GM12801 (cell line): Measurements from ENCODE around the gene VPS13D.

Experiments
- TF ChIP-seq, protein P1 (sequence below): IDR thresholded peaks from one replicate; pipeline ENCODE4 v1.5.1; 2011; ENCODE audit warnings: control low read depth; ENCODE audit not compliant: insufficient read length; ENCODE audit errors: extremely low read depth

VPS13D gene

GRCh38 chr1:12353981-12354380, 124.2 kb downstream of the VPS13D start:
- TF ChIP-seq, protein P1, sequence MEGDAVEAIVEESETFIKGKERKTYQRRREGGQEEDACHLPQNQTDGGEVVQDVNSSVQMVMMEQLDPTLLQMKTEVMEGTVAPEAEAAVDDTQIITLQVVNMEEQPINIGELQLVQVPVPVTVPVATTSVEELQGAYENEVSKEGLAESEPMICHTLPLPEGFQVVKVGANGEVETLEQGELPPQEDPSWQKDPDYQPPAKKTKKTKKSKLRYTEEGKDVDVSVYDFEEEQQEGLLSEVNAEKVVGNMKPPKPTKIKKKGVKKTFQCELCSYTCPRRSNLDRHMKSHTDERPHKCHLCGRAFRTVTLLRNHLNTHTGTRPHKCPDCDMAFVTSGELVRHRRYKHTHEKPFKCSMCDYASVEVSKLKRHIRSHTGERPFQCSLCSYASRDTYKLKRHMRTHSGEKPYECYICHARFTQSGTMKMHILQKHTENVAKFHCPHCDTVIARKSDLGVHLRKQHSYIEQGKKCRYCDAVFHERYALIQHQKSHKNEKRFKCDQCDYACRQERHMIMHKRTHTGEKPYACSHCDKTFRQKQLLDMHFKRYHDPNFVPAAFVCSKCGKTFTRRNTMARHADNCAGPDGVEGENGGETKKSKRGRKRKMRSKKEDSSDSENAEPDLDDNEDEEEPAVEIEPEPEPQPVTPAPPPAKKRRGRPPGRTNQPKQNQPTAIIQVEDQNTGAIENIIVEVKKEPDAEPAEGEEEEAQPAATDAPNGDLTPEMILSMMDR = no peak

DNA sequence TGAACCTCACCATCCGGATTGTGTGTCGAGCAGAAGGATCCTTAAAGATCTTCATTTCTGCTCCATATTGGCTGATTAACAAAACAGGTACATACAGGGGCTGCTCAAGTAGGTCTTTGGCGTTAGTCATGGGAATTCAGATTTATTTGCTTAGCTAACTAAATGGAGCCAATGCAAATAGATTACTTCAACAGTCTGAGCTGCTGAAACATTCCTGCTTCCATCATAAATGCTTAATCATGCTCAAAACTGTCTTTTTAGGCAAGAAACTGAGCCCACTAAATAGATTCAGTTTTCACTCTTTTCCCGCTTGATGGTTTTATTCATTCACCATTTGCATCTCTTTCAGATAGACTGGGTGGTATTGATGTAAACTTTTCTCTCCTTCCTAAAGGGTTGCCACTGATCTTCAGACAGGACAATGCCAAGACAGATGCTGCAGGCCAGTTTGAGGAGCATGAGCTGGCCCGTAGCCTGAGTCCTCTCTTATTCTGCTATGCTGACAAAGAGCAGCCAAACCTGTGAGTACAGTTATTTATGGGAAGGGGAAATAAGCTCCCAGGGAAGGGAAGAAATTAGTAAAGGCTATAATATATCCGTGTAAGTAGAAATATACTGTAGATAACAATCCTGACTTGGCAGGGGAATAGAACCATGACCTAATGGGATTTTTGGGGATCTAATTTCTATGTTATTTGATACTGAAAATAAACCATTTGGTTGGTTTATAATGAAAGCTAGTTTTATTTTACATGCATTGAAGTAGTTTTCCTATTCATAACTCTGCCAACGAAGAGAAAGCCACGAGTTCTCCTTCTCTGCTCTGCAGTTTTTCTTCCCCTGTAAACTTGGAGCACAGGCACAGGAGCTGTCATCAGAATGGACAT, 126.4 kb downstream of the VPS13D start:
- TF ChIP-seq, protein P1 = no peak

DNA sequence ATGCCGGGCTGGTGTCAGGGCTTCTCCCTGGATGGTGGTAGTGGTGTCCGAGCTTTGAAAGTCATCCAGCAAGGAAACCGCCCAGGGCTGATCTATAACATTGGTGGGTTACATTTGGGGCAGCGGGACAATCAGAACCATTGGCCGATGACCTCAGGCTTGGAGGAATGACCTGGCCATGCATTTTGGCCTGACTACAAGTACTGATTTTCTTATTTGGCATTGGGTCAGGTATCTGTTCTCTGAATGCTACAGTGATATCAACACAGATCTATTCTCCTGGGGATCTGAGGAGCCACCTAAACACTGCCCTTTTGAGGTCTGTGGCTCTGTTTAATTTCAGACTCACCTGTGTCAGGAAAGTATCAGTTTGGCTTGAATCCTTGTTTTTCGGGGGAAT, 128.7 kb downstream of the VPS13D start:
- TF ChIP-seq, protein P1 = no peak

- TF ChIP-seq, protein P1 = no peak
These were observed 129.7 kb downstream of the VPS13D start for GRCh38 chr1:12359359-12360133.

DNA sequence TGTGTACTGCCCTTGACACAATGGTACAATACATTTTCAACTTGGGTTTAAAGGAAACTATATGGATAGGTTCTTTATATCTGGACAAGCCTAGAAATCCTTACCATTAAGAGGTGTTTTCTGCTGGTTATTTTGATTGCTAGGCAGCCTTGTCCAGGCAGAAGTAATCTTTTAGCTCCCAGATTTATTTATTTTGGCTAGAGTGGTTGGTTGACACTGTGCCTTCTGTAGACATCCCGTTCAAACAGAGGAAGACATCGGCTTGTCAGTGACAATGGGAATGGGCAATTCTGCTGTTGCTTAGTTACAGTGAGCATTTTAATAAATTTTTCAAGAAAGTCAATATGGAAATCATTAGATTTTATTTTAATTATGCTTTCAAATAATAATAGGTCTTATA, 138.8 kb downstream of the VPS13D start:
- TF ChIP-seq, protein P1 = no peak

DNA sequence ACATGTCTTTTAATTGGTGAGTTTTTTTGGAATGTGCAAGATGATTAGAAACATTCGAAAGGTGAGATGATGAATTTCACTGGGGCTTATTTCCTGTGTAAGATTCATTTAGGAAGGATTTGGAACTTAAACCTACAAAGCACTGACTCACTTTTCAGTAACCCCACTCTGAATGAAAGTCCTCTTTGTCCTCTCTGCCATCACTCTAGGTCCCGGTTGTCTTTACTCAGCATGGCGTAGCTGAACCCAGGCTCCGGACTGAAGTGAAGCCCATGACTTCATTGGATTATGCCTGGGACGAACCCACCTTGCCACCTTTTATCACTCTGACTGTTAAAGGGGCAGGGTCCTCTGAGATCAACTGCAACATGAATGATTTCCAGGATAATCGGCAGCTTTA, 139.4 kb downstream of the VPS13D start:
- TF ChIP-seq, protein P1 = no peak

GRCh38 chr1:12370333-12370975, 140.6 kb downstream of the VPS13D start:
- TF ChIP-seq, protein P1 = no peak
